Uterus (tissue), 2 donors: ENCODE data around the gene DCP1A.

ENCODE experiments used
- POLR2A ChIP-seq, 2 donors: fragments of 450-650 bp; IDR thresholded peaks; one replicate each; pipeline ENCODE4 v1.6.1; 2016; ENCODE audit warnings: antibody characterized with exemption in 2 of 2, mild to moderate bottlenecking in 1 of 2, moderate library complexity in 1 of 2
- TF ChIP-seq, protein P1 (sequence below), 4 experiments: fragments of 200-600 bp in 2 of 4; fragments of 450-650 bp in 2 of 4; sonication (generic) in 2 of 4; IDR thresholded peaks; one replicate each; pipeline ENCODE4 v1.5.1; 2016 to 2019; ENCODE audit warnings: antibody characterized with exemption in 4 of 4, mild to moderate bottlenecking in 2 of 4, moderate library complexity in 1 of 4

- TF ChIP-seq, protein P1, sequence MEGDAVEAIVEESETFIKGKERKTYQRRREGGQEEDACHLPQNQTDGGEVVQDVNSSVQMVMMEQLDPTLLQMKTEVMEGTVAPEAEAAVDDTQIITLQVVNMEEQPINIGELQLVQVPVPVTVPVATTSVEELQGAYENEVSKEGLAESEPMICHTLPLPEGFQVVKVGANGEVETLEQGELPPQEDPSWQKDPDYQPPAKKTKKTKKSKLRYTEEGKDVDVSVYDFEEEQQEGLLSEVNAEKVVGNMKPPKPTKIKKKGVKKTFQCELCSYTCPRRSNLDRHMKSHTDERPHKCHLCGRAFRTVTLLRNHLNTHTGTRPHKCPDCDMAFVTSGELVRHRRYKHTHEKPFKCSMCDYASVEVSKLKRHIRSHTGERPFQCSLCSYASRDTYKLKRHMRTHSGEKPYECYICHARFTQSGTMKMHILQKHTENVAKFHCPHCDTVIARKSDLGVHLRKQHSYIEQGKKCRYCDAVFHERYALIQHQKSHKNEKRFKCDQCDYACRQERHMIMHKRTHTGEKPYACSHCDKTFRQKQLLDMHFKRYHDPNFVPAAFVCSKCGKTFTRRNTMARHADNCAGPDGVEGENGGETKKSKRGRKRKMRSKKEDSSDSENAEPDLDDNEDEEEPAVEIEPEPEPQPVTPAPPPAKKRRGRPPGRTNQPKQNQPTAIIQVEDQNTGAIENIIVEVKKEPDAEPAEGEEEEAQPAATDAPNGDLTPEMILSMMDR (IDR thresholded peaks at IDR 0.05): no peak
- TF ChIP-seq POLR2A (IDR thresholded peaks at IDR 0.05): no peak
Observed at GRCh38 chr3:53236112-53236841, 111.1 kb downstream of the DCP1A start.
